ENCODE data around the gene CXCR6.

Gene CXCR6

DNA sequence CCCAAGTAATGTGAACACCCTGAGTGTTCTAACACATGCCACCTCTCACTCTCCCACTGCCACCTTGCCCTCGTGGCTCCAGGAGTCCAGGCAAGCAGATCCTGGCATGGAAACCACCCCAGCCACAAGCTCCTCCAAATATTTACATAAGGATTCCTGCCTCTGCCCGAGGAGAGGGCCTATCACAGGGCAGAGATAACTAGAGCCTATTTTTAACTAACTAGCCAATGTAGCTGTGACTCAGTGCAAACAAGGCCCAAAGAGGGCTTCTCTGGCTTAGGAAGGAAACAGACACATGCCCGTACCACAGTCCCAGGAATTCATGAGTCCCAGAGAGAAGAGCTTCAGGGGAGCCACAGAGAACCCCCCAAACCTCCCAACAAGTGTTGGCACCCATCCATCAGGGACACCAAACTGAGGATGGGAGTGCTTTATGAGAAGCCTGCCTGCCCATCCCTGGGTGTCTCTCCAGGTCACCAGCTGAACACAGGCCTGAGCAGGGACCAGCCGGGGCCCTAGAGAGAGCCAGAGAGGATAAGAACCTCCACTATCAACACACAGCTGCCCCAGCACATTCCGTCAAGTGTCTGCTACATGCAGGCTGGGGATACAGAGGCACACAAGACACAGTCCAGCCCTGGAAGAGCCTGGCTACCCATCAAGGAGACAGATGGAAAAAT, 43.2 kb downstream of the CXCR6 start:
- TF ChIP-seq, protein P1, sequence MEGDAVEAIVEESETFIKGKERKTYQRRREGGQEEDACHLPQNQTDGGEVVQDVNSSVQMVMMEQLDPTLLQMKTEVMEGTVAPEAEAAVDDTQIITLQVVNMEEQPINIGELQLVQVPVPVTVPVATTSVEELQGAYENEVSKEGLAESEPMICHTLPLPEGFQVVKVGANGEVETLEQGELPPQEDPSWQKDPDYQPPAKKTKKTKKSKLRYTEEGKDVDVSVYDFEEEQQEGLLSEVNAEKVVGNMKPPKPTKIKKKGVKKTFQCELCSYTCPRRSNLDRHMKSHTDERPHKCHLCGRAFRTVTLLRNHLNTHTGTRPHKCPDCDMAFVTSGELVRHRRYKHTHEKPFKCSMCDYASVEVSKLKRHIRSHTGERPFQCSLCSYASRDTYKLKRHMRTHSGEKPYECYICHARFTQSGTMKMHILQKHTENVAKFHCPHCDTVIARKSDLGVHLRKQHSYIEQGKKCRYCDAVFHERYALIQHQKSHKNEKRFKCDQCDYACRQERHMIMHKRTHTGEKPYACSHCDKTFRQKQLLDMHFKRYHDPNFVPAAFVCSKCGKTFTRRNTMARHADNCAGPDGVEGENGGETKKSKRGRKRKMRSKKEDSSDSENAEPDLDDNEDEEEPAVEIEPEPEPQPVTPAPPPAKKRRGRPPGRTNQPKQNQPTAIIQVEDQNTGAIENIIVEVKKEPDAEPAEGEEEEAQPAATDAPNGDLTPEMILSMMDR (IDR thresholded peaks at IDR 0.05; ENCODE audit: low read depth, low read length, missing control alignments): no peak
- no peak overlapping the region for H3K4me3 ChIP-seq (ENCODE audit: low read depth, low read length)
- no peak for DNase-seq (ENCODE audit: low read depth)

DNA sequence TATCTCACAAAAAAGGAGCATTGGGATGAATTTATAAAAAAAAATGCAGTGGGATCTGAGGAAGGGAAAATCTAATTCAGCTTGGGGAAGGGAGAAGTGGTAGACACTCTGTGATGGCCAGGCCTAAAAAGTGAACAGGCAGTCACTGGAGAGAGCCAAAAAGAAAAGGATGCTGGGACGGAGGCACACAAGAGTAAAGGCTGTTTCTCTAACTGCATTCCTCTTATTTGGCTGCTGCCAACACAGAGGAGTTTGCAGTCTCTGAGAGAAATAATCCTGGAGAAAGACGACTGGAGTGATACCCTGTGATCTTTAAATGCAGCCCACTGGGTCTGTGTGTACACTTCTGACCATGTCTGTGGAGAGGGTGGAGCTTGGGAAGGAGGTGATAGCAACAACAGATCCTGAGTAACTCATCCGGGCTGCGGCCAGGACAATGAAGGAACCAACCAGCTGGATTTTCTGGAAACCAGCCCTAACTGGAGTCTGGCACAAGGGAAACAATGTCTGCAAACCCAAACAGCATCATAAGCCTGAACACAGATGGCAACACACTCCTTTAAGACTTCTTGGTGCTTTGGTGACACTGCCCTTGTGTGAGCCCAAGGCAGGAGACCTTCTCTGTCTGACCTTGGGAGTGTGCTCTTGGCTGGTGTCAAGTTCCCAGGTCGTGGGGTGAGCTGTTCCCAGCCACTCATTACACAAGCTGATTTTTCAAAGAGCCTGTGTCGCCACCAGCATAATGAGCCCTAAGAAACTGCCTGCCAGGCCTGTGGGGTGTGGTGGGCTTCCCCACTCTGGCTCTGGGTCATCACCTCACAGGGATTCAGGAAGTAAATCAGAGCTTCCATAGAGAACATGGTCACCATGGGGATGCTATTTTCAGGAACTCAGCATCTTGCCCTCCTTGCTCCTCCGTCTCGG, 44.4 kb downstream of the CXCR6 start:
- TF ChIP-seq, protein P1 (IDR thresholded peaks at IDR 0.05; ENCODE audit: low read depth, low read length, missing control alignments): no peak
- no peak overlapping the region for H3K4me3 ChIP-seq (ENCODE audit: low read depth, low read length)
- DNase-seq (ENCODE audit: low read depth): no peak

DNA sequence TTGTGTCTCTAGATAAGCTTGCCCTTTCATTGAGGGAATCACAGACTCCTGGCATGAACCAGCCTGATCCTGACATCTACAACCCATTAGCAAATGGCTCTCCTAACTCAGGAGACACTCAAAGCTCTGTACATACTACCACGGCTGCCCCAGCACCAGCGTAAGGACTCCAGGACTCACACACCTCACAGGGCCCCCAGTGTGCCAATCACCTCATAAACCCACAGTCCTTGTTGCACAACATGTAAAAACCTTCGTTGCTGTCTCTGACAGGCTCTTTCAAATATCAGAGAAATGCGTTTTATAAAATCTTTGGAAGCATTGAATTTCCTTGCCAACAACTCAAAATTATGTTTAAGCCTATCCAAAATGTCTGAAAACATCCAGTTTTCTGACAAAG, 45.1 kb downstream of the CXCR6 start:
- DNase-seq (ENCODE audit: low read depth): no peak
- TF ChIP-seq, protein P1 (IDR thresholded peaks at IDR 0.05; ENCODE audit: low read depth, low read length, missing control alignments): no peak
- H3K4me3 ChIP-seq (ENCODE audit: low read depth, low read length): no peak overlapping the region

DNA sequence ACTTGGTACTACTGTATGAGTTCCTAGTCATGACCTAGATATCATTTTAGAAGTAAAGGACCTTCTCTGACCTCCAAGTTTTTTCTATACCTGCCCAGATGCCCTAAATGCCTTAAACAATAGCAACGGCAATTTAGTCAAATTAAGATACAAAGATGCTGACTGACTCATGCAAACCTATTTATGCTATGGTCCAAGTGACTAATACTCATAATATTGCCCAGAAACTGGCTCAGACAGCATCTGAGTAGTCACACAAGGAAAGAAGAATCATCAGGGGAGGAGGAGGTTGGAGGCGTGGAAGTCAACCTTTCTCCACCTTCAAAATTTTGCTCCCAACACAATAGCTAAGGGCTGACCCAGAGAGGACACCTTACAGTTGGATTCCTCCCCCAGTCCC, 45.5 kb downstream of the CXCR6 start:
- no peak for DNase-seq (ENCODE audit: low read depth)
- H3K4me3 ChIP-seq (ENCODE audit: low read depth, low read length): no peak overlapping the region
- TF ChIP-seq, protein P1 (IDR thresholded peaks at IDR 0.05; ENCODE audit: low read depth, low read length, missing control alignments): no peak

DNA sequence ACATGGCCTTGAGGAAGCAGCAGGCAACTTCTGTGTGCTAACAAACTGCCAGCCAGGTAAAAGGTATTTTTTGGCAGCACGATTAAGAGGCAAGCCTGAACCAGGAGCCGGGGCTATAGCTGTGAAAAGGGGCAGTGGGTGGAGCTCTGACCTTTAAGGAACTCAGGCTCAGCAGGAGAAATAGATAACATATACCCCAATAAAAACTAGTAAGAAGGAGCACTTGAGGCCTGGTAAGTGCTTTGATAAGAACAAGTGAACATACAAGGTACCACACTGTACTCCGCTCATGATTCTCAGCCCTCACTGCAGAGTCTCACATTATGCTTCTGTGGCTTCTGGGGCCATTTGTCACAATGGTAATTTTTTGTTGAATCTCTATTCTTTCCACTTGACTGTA, 46.9 kb downstream of the CXCR6 start:
- DNase-seq (ENCODE audit: low read depth): no peak
- H3K4me3 ChIP-seq (ENCODE audit: low read depth, low read length): no peak overlapping the region
- TF ChIP-seq, protein P1 (IDR thresholded peaks at IDR 0.05; ENCODE audit: low read depth, low read length, missing control alignments): no peak

DNA sequence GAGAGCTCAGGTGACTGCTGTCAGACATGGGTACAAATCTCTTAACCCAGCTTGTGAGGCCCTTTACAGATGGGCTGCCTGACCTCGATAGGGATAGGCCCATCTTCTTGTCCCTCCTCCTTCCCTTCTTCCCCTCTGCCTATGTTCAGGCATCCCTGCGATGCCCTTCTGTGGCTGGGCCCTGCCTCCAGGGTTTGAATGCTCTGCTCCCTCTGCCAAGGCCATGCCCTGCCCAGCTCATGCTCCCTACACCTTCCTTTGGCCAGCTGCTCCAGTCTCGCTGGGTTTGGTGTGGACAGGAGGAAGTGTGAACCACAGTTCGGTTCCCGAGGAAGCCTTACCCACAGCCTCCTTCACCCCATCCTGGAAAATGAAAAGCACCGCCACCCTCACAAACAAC, 48.1 kb downstream of the CXCR6 start:
- H3K4me3 ChIP-seq (ENCODE audit: low read depth, low read length): no peak overlapping the region
- TF ChIP-seq, protein P1 (IDR thresholded peaks at IDR 0.05; ENCODE audit: low read depth, low read length, missing control alignments): no peak
- DNase-seq (ENCODE audit: low read depth): no peak

Data from GM12864 (cell line).